NCI-H524 treated with DMSO at 0.1 percent for 48 hours (cell line): ENCODE data around the gene FBXO41.

Experiments used
- DNase-seq: peaks from one replicate; lab custom pipeline; 2025; lab: John Stamatoyannopoulos, UW

Gene FBXO41

GRCh38 chr2:73244580-73244979, 39.7 kb downstream of the FBXO41 start:
- no peak for DNase-seq

DNA sequence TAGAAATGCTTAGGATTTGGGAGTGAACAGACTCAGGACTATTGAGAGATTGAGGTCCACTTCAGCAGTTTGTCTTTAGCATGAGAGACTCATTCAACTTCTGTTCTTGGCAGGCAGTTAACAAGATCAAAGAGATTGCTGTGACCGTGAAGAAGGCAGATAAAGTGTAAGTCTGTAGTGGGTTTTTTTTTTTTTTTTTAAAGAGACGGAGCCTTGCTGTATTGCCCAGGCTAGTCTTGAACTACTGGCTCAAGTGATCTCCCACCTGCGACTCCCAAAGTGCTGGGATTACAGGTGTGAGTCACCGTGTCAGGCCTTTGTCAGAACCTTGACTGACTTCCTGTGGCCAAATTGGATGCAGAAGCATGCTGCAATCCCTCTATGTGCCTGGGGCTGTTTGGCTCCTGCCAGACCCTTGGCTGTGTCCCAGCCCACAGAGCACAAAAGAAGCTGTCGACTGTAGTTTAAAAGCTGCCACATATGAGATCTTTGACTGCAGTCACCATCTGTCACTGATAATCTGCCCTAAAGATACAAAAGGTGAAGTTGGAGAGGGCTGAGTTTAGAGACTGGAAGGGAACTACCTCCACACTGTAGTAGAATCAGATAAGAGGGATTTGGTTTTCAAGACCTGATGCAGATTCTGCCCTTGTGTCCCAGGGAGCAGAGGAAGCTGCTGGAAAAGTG, 40.3 kb downstream of the FBXO41 start:
- DNase-seq = peak; percentile 42

DNA sequence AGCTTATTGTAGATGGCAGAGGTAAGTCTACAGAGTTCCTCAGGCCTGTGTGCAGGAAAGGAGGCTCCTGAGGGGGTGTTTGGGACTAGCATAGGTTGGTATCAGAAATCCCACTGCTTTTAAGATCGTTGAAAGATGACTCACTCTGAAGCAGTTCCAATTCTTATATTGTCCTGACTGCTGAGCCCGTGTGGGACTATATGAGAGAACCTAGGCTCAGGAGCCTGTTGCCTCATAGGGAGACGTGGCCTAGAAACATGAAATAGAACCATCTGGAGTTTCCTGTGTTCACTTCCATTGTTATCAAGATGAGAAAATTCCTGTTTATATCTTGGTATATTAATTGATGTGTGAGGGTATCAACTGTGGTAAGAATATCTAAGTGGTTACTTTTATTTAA, 44.5 kb downstream of the FBXO41 start:
- DNase-seq = no peak

DNA sequence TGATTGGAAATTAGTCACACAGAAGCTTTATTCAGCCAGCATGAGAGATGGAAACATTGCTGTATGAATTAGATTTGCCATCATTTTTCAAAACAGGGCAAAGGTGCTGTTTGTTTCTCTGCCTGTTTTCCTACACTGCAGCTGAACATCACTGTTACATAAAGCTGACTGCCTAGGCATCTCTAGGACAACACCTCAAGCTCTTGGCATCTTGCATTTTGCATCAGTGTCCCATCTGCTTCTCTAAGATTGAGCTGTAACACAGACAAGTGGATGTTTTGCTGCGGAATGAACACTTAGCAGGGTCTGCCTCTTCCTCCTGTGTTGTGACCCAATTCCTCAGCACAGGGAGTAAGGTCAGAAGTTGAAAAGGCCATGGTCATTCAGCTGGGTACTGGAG, 45.3 kb downstream of the FBXO41 start:
- DNase-seq = no peak

DNA sequence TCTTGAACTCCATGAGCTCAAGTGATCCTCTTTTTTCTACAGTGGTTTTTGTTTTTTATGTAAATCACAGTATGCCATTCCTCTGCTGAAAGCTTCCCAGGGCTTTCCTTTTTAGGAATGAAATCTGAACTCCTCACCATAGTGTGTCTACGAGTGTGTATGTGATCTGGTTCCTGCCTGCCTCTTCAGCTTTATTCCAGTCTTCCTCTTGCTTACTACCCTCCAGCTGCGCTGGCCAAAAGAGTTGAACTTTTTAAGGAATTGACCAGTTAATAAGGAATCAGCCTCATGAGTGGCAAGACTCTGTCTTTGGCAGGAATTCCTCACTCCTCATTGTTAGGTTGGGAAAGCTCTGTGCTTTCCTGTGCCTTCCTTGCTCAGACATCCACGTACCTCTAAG, 46.1 kb downstream of the FBXO41 start:
- no peak for DNase-seq

GRCh38 chr2:73237168-73237567, 47.1 kb downstream of the FBXO41 start:
- DNase-seq = no peak

DNA sequence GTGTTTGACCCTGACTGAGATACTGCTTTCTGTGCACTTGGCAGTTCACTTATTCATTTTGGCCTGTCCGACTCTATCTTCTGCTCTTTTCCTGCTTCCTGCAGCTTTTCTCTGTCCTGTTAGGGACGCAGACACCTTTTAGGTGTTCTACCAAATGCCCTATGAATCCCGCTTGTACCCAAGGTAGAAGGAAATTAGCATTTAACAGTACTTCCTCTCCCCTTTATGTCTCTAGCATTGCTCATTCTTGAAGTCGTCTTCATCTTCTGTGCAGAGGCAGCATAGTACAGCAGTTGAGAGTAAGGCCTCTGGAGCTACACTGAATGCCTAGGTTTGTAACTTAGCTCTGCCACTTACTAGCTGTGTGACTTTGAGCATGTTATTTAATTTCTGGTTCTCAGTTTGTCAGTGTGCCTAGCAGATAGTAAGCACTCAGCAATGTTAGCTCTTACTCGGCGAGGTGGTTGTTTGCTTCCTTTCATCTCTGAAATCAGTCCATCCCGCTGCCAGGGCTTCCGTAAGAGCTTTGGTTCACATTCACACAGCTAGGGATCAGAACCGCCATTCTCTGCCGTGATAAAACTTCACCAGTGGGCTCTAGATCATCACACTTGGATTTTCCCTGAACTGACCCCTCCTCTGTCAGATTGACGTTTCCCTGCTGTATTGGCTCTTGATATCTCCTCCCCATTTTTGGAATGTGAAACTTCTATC, 48.8 kb downstream of the FBXO41 start:
- no peak for DNase-seq

DNA sequence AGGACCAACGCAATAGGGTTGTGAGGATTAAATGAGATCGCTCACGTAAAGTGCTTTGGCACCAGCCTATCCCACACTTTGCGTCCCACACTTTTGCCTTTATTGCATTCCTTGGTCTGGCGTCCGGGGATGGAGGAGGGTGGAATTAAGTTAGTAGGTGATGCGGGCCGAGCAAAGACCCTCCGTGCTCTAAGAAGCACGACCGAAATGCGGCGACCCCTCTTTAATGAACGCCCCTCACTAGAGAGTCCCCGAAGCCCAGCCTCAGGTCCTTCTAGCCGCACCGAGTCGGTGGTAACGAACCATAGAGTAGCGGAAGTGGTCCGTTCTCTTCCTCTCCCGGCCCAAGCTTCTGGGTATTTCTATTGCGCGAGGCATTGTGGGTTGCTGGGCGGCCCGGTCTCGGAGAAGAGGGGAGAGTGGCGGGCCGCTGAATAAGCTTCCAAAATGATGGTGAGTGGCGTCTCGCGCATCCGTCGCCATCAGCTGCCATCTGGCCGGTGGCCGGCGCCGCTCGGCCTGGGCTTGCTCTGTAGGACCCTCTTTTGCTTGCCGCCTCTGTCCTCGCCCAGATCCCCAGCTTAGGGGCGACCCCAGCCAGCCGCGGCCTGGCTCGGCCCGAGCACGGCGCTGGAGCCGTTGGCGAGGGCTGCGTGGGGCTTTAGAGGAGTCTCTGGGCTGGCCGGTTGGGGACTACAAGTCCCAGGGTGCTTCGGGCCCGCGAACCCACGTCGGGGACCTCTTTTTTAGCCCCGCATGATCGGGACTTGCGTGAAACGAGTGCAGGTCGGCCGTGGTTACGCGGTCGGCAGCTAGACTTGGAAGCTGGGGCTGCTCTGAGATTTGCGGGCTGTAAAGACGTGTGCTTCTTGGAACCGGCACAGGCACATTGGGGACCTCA, 50.1 kb downstream of the FBXO41 start, which contains the start of gene CCT7:
TSS of gene CCT7 (plus strand) at position 377 of the 901 bp plus-strand sequence. CDS start at position 448, 71 bp downstream.
- DNase-seq = peak; percentile 64

- DNase-seq = peak; percentile 95
These were observed 50.9 kb downstream of the FBXO41 start, which contains the start of gene PRADC1 for GRCh38 chr2:73233154-73233931. TSS of gene PRADC1 (minus strand) at chr2:73233239. CDS start at chr2:73233160, 79 bp downstream.

GRCh38 chr2:73232403-73233153, 51.7 kb downstream of the FBXO41 start:
- DNase-seq = no peak

DNA sequence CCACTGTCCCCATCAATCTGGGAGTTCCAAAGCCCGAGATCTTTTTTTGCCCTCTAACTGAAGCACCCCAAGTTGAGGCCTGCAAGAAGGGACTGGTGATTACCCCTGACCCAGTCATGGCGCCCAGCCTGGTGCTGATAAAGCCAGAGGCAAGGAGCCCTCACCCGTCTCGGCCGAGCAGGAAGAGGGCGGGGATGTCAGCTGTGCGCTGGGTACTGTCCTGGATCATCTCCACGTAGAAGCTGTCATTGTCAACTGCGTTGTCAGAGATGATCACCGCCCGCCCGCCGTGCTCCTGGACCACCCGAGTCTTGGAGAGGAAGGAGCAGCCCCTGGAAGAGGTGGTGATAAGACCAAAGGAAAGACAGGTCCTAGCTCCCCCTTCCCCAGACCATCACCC, 55.6 kb downstream of the FBXO41 start:
- no peak for DNase-seq

GRCh38 chr2:73227086-73227485, 57.2 kb downstream of the FBXO41 start:
- DNase-seq = no peak

- no peak for DNase-seq
These were observed 58.5 kb downstream of the FBXO41 start for GRCh38 chr2:73225513-73226360.

DNA sequence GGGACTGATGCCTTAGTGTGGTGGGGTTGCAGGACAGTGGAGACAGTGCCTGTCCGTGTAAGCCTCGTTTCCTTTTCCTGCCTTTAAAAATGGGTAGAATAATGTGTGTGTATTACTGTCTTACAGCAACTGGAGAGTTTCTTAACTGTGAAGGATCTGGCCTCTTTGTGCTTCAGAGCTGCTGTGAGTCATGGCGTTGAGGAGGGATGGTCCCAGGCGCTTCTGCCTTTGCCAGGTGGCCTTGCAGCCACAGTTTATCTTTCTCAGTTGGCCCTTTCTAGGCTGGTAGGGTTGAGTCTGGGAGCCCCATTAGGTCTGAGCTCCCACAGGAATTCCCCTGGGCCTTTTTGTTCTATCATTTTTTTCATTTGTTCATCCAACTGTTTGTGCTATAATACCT, 60.5 kb downstream of the FBXO41 start:
- DNase-seq = no peak

- no peak for DNase-seq
These were observed 66.0 kb downstream of the FBXO41 start for GRCh38 chr2:73218298-73218697.

DNA sequence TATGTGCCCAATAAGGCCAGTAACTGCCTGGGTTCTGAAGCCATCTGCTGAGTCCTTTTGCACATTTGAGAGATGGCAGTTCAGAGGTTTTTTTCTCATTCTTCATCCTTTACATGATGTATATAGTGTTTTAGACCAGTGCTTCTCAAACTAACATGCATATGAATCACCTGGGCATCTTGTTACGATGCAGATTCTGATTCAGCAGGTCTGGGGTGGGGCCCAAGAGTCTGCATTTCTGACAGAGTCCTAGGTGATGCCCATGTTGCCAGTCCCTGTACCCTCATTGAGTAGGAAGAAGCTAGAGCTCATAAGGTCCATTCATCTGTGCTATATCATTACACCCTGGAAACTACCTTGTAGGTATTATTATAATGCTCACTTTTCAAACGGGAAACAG, 66.5 kb downstream of the FBXO41 start:
- DNase-seq = no peak

DNA sequence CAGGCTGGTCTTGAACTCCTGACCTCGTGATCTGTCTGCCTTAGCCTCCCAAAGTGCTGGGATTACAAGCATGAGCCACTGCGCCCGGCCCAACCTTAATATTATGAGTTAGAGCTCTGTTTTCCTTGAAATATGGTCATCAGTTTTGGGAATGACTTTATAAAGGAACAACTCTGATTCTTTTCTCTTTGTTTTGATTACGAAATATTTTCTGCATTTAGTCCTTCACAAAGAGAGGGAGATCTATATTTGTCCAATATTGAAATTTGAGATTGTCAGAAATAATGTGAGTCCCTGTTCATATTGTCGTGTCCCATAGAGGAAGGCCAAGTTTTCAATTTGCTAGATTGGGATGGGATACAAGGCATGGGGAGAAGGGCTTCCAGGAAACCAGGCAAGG, 67.1 kb downstream of the FBXO41 start:
- DNase-seq = no peak

DNA sequence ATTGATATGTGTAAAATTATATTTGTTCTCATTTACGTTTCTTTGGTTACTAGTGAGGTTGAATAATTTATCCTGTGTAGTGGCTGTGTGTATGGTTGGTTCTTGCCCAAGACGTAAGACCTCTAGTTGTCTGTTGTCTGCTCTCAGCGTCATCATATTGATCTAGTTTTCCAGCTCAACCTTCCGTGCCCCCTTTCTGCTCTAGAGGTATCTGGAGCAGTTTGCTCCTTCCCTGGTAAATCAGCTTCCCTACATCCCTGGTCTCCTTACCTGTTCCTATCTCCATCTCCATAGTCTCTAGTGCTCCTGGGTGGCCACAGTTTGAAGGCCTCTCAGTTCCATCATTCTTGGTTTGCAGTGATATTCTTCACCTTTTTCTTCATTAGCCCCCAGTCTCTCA, 69.0 kb downstream of the FBXO41 start:
- DNase-seq = no peak

- peak; percentile 15 for DNase-seq
These were observed 69.9 kb downstream of the FBXO41 start, which contains the start of gene SMYD5 for GRCh38 chr2:73214120-73215035. TSS of gene SMYD5 (plus strand) at chr2:73214245. CDS start at chr2:73214267, 22 bp downstream.
